GM12801 (cell line): ENCODE results near the gene SNX27.

Source experiments
- TF ChIP-seq, protein P1 (sequence below): IDR thresholded peaks from one replicate; pipeline ENCODE4 v1.5.1; 2011; ENCODE audit warnings: control low read depth; ENCODE audit not compliant: insufficient read length; ENCODE audit errors: extremely low read depth

Gene SNX27

DNA sequence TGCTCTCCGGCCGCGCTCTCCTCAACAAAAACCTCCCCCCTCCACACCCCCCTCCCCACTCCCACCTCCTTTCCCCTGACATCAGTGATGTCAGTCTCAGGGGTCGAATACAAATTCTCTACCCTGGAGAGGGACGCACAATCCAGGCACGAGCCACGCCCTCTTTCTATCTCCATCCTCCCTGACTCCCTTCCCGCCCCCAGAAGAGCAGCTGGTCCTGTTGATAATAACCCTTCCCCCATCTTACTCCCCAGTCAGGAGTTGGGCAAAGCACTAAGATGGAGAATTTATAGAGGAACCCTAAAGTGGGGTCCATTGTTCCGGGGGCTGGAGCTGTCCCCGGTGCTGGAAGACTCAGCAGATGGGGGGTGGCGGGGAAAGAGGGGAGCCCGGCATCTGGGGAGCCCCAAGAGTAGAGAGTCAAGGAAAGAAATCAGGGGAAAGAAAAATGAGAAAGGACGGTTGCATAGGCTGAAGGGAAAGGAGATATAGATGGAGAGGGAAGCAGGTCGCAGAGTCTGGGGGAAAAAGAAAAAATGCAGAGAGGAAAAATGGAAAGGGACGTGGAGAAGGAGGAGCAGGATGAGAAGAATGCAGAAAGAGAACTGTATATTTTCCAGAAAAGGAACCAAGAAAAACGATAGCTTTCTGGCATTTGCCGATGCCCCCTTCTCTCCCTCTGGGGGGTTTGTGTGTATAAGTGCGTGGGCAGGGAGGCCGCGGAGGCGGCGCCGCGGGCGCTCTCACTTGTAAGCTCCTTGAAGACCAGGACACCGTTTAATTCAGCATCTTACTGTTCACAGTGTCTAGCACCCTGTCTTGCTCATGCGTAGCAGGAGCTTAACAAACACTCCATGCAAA lies 105.2 kb downstream of the SNX27 start, which contains the start of gene CELF3:
TSS of gene CELF3 (minus strand) at position 33 of the 861 bp plus-strand sequence. CDS start 783 bp downstream, outside the sequence.
- TF ChIP-seq, protein P1, sequence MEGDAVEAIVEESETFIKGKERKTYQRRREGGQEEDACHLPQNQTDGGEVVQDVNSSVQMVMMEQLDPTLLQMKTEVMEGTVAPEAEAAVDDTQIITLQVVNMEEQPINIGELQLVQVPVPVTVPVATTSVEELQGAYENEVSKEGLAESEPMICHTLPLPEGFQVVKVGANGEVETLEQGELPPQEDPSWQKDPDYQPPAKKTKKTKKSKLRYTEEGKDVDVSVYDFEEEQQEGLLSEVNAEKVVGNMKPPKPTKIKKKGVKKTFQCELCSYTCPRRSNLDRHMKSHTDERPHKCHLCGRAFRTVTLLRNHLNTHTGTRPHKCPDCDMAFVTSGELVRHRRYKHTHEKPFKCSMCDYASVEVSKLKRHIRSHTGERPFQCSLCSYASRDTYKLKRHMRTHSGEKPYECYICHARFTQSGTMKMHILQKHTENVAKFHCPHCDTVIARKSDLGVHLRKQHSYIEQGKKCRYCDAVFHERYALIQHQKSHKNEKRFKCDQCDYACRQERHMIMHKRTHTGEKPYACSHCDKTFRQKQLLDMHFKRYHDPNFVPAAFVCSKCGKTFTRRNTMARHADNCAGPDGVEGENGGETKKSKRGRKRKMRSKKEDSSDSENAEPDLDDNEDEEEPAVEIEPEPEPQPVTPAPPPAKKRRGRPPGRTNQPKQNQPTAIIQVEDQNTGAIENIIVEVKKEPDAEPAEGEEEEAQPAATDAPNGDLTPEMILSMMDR, result no peak

DNA sequence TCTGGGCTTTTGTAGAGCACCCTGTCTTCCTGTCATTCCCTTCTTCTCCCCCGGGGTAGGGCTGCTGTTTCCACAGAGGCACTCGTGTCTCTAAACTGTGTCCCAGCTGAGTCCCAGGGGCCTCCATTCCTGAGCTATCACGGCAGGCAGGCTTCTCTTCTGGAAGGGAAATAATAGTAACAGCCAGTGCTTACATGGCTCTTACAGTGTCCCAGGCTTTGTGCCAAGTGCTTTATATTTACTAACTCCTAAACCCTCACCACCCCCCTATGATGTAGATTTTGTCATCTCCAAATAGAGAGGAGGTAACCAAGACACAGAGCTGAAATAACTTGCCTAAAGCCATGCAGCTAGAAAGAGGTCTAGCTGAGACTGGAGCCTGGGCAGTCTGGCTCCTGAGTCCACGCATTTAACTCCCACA lies 106.2 kb downstream of the SNX27 start:
- TF ChIP-seq, protein P1, result no peak

DNA sequence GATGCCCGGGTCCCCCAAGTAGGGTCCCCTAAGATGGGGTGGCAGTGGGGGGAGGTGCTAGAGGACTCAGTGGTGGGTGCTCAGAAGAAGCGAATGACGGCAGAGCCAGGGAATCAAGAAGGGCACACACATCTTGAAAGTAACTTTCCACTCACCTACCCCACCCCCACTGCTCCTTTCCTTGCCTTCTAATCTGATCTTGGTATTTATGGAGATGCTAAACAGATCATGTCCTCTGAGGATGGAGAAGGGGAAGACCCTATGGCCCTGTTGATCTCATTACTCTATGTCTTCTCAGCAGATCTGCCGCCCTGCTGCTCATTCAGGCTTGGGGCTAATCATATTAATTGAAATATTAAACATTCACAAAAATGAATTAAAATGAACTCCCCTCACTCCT lies 106.8 kb downstream of the SNX27 start:
- TF ChIP-seq, protein P1, result no peak

DNA sequence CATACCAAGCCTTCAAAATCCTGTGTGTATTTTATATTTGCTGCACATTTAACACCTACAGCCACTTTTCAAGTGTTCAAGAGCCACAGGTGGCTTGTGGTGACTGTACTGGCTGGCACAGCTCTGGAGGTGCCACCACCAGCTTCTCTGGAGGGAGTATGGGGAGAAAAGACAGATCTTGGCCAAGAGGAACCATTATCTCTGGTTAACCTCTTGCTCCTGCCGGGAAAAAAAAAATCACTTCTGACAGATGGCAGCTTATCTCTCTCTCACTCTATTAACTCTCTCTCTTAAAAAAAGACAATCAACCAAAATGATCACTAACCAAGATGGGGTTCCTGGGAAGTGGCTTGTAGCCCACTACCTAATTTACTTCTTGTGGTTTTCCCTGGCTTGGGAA lies 108.3 kb downstream of the SNX27 start:
- TF ChIP-seq, protein P1, result no peak

DNA sequence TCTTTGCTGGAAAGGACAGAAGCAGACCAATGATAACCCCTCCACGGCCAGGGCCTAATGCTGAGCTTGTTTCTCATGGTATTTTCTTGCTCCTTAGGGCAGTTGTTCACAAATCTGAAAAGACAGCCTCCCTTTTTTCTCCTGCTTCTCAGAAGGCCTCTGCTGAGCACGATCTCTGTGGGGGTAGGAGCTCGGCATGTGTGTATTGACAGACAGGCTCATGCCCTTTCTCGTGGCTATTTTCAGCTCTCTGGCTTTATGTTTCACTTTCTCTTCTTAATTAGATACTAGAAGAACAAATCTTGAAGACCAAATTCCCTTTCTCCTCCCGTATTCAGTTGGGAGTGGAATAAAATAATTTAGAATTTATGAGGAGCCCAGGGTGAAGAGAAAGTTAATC lies 108.7 kb downstream of the SNX27 start:
- TF ChIP-seq, protein P1, result no peak

DNA sequence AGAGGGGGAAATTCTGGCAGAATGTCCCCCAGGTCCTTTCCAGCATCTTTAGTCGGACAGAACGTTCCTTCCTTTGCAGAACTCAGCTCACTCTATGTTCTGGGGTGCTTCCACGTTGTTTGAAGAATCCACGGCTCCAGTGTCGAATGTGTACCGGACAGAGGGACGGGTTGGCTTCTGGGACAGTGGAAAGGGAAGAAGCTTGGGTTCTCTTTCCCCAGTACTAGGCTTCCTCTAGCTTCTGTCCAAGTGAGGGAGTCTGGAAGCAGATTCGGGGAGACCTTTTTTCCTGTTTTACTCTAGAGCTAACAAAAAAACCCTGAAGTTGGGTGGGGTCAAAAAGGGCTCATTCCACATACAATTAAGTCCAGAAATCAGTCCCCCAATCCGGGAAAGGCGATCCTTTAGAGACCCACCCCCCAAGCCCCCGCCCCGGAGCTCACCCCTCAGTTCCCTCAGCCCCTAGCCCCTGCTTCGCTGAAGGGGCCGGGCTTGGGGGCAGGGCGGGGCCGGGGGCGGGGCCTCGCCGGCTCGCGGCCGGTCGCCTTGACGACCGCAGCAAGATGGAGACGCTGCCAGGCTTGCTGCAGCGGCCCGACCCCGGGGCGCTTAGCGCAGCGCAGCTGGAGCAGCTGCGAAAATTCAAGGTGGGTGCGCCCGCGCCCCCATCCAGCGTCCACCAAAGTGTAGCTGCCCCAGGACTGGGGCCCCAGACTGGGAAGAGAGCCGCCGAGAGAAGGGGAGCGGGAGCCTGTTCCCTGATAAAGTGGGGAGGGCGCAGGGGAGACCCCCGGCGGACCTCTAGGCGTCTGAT lies 109.3 kb downstream of the SNX27 start, which contains the start of gene RIIAD1:
TSS of gene RIIAD1 (plus strand) at position 549 of the 814 bp plus-strand sequence. CDS start at position 564, 15 bp downstream.
- TF ChIP-seq, protein P1, result no peak
